ENCODE results near the gene C11orf86. TPM values are rescaled to one million over a fixed set of nuclear protein-coding genes. Genes with fewer than 3 reads are reported as not detected.

The C11orf86 gene
- total RNA-seq, 1 experiment from 2014 or later: 0.25 TPM

DNA sequence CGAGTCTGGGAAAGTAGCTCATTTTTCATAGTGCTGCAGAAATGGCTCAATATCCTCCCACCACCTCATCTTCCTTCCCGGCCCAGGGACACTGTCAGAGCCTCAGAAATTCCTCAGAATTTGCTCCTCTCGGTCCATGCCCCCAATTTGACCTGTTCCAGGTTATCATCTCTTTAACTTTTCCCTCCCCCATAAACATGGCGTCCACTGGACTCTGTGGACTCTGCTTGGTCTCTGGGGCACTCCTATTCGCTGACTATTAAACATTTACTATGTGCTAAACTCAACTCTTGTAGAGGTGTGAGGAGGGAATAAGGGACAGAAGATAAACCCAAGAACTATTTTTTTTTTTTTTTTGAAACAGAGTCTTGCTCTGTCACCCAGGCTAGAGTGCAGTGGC, 8.8 kb upstream of the C11orf86 start:
- POLR2A ChIA-PET: no interaction called here
- Histone ChIP-seq H3K9me3 (ENCODE audit: control insufficient read depth in 1 of 2, insufficient read depth in 1 of 2, low read depth in 1 of 2, low read length in 2 of 2) (no peaks in the 10 kb centered on the region), H3K4me2 (ENCODE audit: low read length) (no peak overlapping the region), H3K4me3 (replicated peaks in 1 of 2; ENCODE audit: low read depth in 1 of 2, low read length in 2 of 2) (no peak overlapping the region), H3K9ac (ENCODE audit: low read length) (no peak overlapping the region), H3K4me1 (ENCODE audit: control insufficient read depth in 1 of 2, insufficient read depth in 2 of 2, low read length in 2 of 2) (peaks cover 10 to 26% of the 10 kb centered on the region in 2 experiments), H3K9me2 (ENCODE audit: insufficient read depth) (no peaks in the 10 kb centered on the region), H3K79me2 (ENCODE audit: insufficient read depth, low read length) (no peaks in the 10 kb centered on the region), H4K20me1 (ENCODE audit: insufficient read depth) (no peaks in the 10 kb centered on the region), H3K27ac (ENCODE audit: low read depth, low read length) (no peak overlapping the region), H3K27me3 (ENCODE audit: insufficient read depth, low read length) (no peaks in the 10 kb centered on the region), H3K36me3 (ENCODE audit: control insufficient read depth in 1 of 2, insufficient read depth in 2 of 2, low read length in 2 of 2) (no peaks in the 10 kb centered on the region), H2AFZ (ENCODE audit: low read depth, low read length, poor library complexity, severe bottlenecking) (no peak overlapping the region)
- CTCF ChIA-PET: no interaction called here
- DNase-seq (ENCODE audit: low read depth, low spot score) (no peak), ATAC-seq (no peak)
- RAD21 ChIA-PET (ENCODE audit: low non-redundant PET in 1 of 2, low total read pairs in 2 of 2, uncharacterized antibody in 2 of 2, unreplicated experiment in 2 of 2): no interaction called here
- TF ChIP-seq, protein P1, sequence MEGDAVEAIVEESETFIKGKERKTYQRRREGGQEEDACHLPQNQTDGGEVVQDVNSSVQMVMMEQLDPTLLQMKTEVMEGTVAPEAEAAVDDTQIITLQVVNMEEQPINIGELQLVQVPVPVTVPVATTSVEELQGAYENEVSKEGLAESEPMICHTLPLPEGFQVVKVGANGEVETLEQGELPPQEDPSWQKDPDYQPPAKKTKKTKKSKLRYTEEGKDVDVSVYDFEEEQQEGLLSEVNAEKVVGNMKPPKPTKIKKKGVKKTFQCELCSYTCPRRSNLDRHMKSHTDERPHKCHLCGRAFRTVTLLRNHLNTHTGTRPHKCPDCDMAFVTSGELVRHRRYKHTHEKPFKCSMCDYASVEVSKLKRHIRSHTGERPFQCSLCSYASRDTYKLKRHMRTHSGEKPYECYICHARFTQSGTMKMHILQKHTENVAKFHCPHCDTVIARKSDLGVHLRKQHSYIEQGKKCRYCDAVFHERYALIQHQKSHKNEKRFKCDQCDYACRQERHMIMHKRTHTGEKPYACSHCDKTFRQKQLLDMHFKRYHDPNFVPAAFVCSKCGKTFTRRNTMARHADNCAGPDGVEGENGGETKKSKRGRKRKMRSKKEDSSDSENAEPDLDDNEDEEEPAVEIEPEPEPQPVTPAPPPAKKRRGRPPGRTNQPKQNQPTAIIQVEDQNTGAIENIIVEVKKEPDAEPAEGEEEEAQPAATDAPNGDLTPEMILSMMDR (IDR thresholded peaks at IDR 0.05 in 2 of 3, conservative IDR thresholded peaks at IDR 0.05 in 1 of 3; ENCODE audit: borderline replicate concordance in 1 of 3, insufficient read depth in 1 of 3, low read depth in 2 of 3, low read length in 2 of 3): no peak
- no peak for TF ChIP-seq ELF1 (IDR thresholded peaks at IDR 0.05; ENCODE audit: borderline replicate concordance, low read depth)
- no peak for TF ChIP-seq POLR2A (IDR thresholded peaks at IDR 0.05; ENCODE audit: borderline replicate concordance, extremely low read depth, insufficient read depth, insufficient read length)
- no peak for TF ChIP-seq ZNF274 (IDR thresholded peaks at IDR 0.05; ENCODE audit: low read depth, low read length)
- no peak for TF ChIP-seq POLR2AphosphoS5 (IDR thresholded peaks at IDR 0.05; ENCODE audit: low read depth, low read length)
- no peak for TF ChIP-seq YY1 (IDR thresholded peaks at IDR 0.05; ENCODE audit: extremely low read depth, insufficient replicate concordance, low read depth, low read length)
- TF ChIP-seq CEBPB (IDR thresholded peaks at IDR 0.05; ENCODE audit: low read depth): no peak
- TF ChIP-seq, protein P2, sequence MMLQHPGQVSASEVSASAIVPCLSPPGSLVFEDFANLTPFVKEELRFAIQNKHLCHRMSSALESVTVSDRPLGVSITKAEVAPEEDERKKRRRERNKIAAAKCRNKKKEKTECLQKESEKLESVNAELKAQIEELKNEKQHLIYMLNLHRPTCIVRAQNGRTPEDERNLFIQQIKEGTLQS (IDR thresholded peaks at IDR 0.05): no peak
- TF ChIP-seq EZH2phosphoT487 (IDR thresholded peaks at IDR 0.05; ENCODE audit: borderline replicate concordance): no peak
- TF ChIP-seq RAD21 (IDR thresholded peaks at IDR 0.05; ENCODE audit: low read depth): no peak
- TF ChIP-seq, protein P3, sequence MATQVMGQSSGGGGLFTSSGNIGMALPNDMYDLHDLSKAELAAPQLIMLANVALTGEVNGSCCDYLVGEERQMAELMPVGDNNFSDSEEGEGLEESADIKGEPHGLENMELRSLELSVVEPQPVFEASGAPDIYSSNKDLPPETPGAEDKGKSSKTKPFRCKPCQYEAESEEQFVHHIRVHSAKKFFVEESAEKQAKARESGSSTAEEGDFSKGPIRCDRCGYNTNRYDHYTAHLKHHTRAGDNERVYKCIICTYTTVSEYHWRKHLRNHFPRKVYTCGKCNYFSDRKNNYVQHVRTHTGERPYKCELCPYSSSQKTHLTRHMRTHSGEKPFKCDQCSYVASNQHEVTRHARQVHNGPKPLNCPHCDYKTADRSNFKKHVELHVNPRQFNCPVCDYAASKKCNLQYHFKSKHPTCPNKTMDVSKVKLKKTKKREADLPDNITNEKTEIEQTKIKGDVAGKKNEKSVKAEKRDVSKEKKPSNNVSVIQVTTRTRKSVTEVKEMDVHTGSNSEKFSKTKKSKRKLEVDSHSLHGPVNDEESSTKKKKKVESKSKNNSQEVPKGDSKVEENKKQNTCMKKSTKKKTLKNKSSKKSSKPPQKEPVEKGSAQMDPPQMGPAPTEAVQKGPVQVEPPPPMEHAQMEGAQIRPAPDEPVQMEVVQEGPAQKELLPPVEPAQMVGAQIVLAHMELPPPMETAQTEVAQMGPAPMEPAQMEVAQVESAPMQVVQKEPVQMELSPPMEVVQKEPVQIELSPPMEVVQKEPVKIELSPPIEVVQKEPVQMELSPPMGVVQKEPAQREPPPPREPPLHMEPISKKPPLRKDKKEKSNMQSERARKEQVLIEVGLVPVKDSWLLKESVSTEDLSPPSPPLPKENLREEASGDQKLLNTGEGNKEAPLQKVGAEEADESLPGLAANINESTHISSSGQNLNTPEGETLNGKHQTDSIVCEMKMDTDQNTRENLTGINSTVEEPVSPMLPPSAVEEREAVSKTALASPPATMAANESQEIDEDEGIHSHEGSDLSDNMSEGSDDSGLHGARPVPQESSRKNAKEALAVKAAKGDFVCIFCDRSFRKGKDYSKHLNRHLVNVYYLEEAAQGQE (IDR thresholded peaks at IDR 0.05; ENCODE audit: low read depth): no peak
- TF ChIP-seq SIN3A (IDR thresholded peaks at IDR 0.05; ENCODE audit: low read depth): no peak
- no peak for TF ChIP-seq FOSL1 (IDR thresholded peaks at IDR 0.05; ENCODE audit: low read depth)
- no peak for TF ChIP-seq TCF7L2 (IDR thresholded peaks at IDR 0.05; ENCODE audit: borderline replicate concordance, extremely low read depth, insufficient read depth, insufficient read length)
- TF ChIP-seq JUND (IDR thresholded peaks at IDR 0.05): no peak
- TF ChIP-seq ZFX (IDR thresholded peaks at IDR 0.05): no peak
- TF ChIP-seq, protein P4, sequence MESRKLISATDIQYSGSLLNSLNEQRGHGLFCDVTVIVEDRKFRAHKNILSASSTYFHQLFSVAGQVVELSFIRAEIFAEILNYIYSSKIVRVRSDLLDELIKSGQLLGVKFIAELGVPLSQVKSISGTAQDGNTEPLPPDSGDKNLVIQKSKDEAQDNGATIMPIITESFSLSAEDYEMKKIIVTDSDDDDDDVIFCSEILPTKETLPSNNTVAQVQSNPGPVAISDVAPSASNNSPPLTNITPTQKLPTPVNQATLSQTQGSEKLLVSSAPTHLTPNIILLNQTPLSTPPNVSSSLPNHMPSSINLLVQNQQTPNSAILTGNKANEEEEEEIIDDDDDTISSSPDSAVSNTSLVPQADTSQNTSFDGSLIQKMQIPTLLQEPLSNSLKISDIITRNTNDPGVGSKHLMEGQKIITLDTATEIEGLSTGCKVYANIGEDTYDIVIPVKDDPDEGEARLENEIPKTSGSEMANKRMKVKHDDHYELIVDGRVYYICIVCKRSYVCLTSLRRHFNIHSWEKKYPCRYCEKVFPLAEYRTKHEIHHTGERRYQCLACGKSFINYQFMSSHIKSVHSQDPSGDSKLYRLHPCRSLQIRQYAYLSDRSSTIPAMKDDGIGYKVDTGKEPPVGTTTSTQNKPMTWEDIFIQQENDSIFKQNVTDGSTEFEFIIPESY (IDR thresholded peaks at IDR 0.05; ENCODE audit: extremely low read depth, insufficient replicate concordance, low read length): no peak
- TF ChIP-seq, protein P5, sequence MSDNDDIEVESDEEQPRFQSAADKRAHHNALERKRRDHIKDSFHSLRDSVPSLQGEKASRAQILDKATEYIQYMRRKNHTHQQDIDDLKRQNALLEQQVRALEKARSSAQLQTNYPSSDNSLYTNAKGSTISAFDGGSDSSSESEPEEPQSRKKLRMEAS (IDR thresholded peaks at IDR 0.05): no peak
- TF ChIP-seq SRF (IDR thresholded peaks at IDR 0.05; ENCODE audit: low read depth): no peak
- no TSS peak for BruUV-seq (replicated peaks)
- intact Hi-C loops (cut with micrococcal nuclease): no loop called here
